A549 (cell line): ENCODE measurements around the gene LGALS1. TPM values are rescaled to one million over a fixed set of nuclear protein-coding genes. Genes with fewer than 3 reads are reported as not detected.

ENCODE experiments used
- ATAC-seq, 2 experiments: fragments of 200-7000 bp in 1 of 2; fragments of >200 bp in 1 of 2; cut with Nextera tagmentation in 1 of 2; cut with Tn5 transposase in 1 of 2; 3 replicates each; pipeline versions ENCODE4 v1.8.0 to v1.9.1; 2018 to 2020; ENCODE audit warnings: mild to moderate bottlenecking in 1 of 2, moderate library complexity in 1 of 2
- CTCF ChIA-PET: fragments of 300-600 bp; sonication (Branson Sonifier 250); formaldehyde crosslinking; extraction: SDS; loops from one replicate; lab custom pipeline; 2021; ENCODE audit warnings: antibody characterized with exemption, inconsistent platforms; lab: Yijun Ruan, JAX
- POLR2A ChIA-PET: fragments of 350-600 bp; formaldehyde crosslinking; extraction: SDS; loops from one replicate; lab custom pipeline; 2021; ENCODE audit warnings: antibody characterized with exemption, inconsistent platforms; lab: Yijun Ruan, JAX
- DNase-seq, 2 experiments: peaks; one replicate each; pipeline versions ENCODE4 v3.0.0 to v3.0.0-alpha.2; 2011 to 2016; ENCODE audit warnings: low read depth in 1 of 2, low spot score in 1 of 2
- FAIRE-seq: peaks from 2 replicates; lab custom pipeline; 2011; peaks lifted over from hg19 to GRCh38; lab: Jason Lieb, UNC
- H3K27ac ChIP-seq, 2 experiments: fragments of >200 bp; sonication (Bioruptor Twin); formaldehyde crosslinking; 3 replicates each; pipeline ENCODE4 v1.5.1; 2016 to 2017
- H3K4me1 ChIP-seq: fragments of >200 bp; sonication (Bioruptor Twin); formaldehyde crosslinking; 3 replicates; pipeline ENCODE4 v1.6.1; 2016
- H3K4me2 ChIP-seq: fragments of >200 bp; sonication (Bioruptor Twin); formaldehyde crosslinking; 3 replicates; pipeline ENCODE4 v1.6.1; 2016
- H3K4me3 ChIP-seq: fragments of >200 bp; sonication (Bioruptor Twin); formaldehyde crosslinking; 3 replicates; pipeline ENCODE4 v1.5.1; 2016
- H3K9me3 ChIP-seq: fragments of >200 bp; sonication (Bioruptor Twin); formaldehyde crosslinking; 3 replicates; pipeline ENCODE4 v1.6.1; 2016
- EHF ChIP-seq: fragments of 250-450 bp; sonication (Bioruptor Pico); IDR thresholded peaks from 2 replicates; pipeline ENCODE4 v1.5.0; 2020; ENCODE audit warnings: mild to moderate bottlenecking
- EHMT2 ChIP-seq: fragments of 200-600 bp; sonication (generic); IDR thresholded peaks from 2 replicates; pipeline ENCODE4 v1.6.1; 2016; ENCODE audit warnings: antibody characterized with exemption, low read depth, mild to moderate bottlenecking, moderate library complexity
- ELK1 ChIP-seq: fragments of 150-350 bp; IDR thresholded peaks from 2 replicates; pipeline ENCODE4 v1.6.1; 2014; ENCODE audit warnings: low read depth, mild to moderate bottlenecking, low read length
- EP300 ChIP-seq, 2 experiments: fragments of >200 bp; sonication (Bioruptor Twin); formaldehyde crosslinking; IDR thresholded peaks; 2 replicates in 1 of 2; 3 replicates in 1 of 2; pipeline ENCODE4 v1.6.1; 2016 to 2017
- HES2 ChIP-seq: fragments of >200 bp; sonication (Bioruptor Twin); formaldehyde crosslinking; IDR thresholded peaks from 2 replicates; pipeline ENCODE4 v1.6.1; 2016
- HOXA7 ChIP-seq: fragments of 250-450 bp; sonication (Bioruptor Pico); IDR thresholded peaks from 2 replicates; pipeline ENCODE4 v1.5.0; 2020; ENCODE audit warnings: mild to moderate bottlenecking, moderate library complexity
- HOXB13 ChIP-seq: fragments of 250-450 bp; sonication (Bioruptor Pico); IDR thresholded peaks from 2 replicates; pipeline ENCODE4 v1.5.0; 2020; ENCODE audit warnings: low read depth, mild to moderate bottlenecking, moderate library complexity
- KDM5A ChIP-seq: fragments of 200-600 bp; sonication (generic); IDR thresholded peaks from 2 replicates; pipeline ENCODE4 v1.6.1; 2016; ENCODE audit warnings: antibody characterized with exemption, mild to moderate bottlenecking
- MAFK ChIP-seq: fragments of 450-650 bp; IDR thresholded peaks from 2 replicates; pipeline ENCODE4 v1.6.1; 2014; ENCODE audit not compliant: partially characterized antibody
- MYC ChIP-seq: IDR thresholded peaks from 2 replicates; pipeline ENCODE4 v1.6.1; 2012; ENCODE audit warnings: mild to moderate bottlenecking, inconsistent platforms, low read length, improper control_type of control experiment, borderline replicate concordance
- NR3C1 ChIP-seq: fragments of >200 bp; sonication (Bioruptor Twin); formaldehyde crosslinking; IDR thresholded peaks from 3 replicates; pipeline ENCODE4 v1.6.1; 2017
- RAD21 ChIP-seq, 2 experiments: fragments of >200 bp in 1 of 2; sonication (Bioruptor Twin) in 1 of 2; formaldehyde crosslinking in 1 of 2; IDR thresholded peaks in 1 of 2; conservative IDR thresholded peaks in 1 of 2; 2 replicates in 1 of 2; 3 replicates in 1 of 2; pipeline ENCODE4 v1.6.1; 2012 to 2018; ENCODE audit warnings: inconsistent platforms in 1 of 2
- RARB ChIP-seq: fragments of 250-450 bp; sonication (Bioruptor Pico); IDR thresholded peaks from 2 replicates; pipeline ENCODE4 v1.8.0; 2021; ENCODE audit warnings: mild to moderate bottlenecking, moderate library complexity
- RNF2 ChIP-seq: fragments of 200-600 bp; sonication (generic); IDR thresholded peaks from 2 replicates; pipeline ENCODE4 v1.6.1; 2016; ENCODE audit warnings: low read depth, mild to moderate bottlenecking, antibody characterized with exemption, moderate library complexity, borderline replicate concordance
- SMC3 ChIP-seq: fragments of >200 bp; sonication (Bioruptor Twin); formaldehyde crosslinking; IDR thresholded peaks from 3 replicates; pipeline ENCODE4 v1.6.1; 2018; ENCODE audit warnings: inconsistent platforms
- TP53 ChIP-seq: fragments of 250-450 bp; sonication (Bioruptor Pico); IDR thresholded peaks from 2 replicates; pipeline ENCODE4 v1.5.0; 2021; ENCODE audit warnings: mild to moderate bottlenecking, moderate library complexity
- ZFP36 ChIP-seq: fragments of 450-650 bp; IDR thresholded peaks from 2 replicates; pipeline ENCODE4 v1.6.1; 2014; ENCODE audit warnings: borderline replicate concordance; ENCODE audit not compliant: partially characterized antibody
- ZSCAN20 ChIP-seq: fragments of 250-450 bp; sonication (Bioruptor Pico); IDR thresholded peaks from 2 replicates; pipeline ENCODE4 v1.8.0; 2022; ENCODE audit warnings: mild to moderate bottlenecking, moderate library complexity
- WGBS: methylation state at CpG from one replicate; pipeline ENCODE4 v1.1.6; 2017; ENCODE audit errors: missing lambda C conversion rate; 5-methylcytosine and 5-hydroxymethylcytosine counted together
- polyA plus RNA-seq, 4 experiments: library from polyadenylated mRNA; depleted of rRNA in 3 of 4; stranded (reverse); fragments of >200 nt; fragmentation: RNase III in 1 of 4; extraction: RNeasy Plus Mini Kit Qiagen cat#74134 plus additional on column Dnase treatment in 1 of 4; gene quantifications; 2 replicates in 3 of 4; 3 replicates in 1 of 4; pipeline ENCODE4 v1.2.3, GENCODE V29; 2011 to 2017
- TF ChIP-seq, protein P1 (sequence below): fragments of >200 bp; sonication (Bioruptor Twin); formaldehyde crosslinking; IDR thresholded peaks from 3 replicates; pipeline ENCODE4 v1.6.1; 2016
- TF ChIP-seq, protein P2 (sequence below): IDR thresholded peaks from 2 replicates; pipeline ENCODE4 v1.6.1; 2012; ENCODE audit warnings: low read depth, borderline replicate concordance
- TF ChIP-seq, protein P3 (sequence below): IDR thresholded peaks from 2 replicates; pipeline ENCODE4 v1.6.1; 2012
- TF ChIP-seq, protein P4 (sequence below): fragments of 250-450 bp; sonication (Bioruptor Pico); IDR thresholded peaks from 2 replicates; pipeline ENCODE4 v1.5.0; 2020; ENCODE audit warnings: low read depth, mild to moderate bottlenecking, moderate library complexity
- TF ChIP-seq, protein P5 (sequence below): fragments of 200-600 bp; sonication (generic); IDR thresholded peaks from 2 replicates; pipeline ENCODE4 v1.6.1; 2016; ENCODE audit warnings: antibody characterized with exemption, mild to moderate bottlenecking, moderate library complexity

Gene LGALS1
- polyA plus RNA-seq, 2 of the 4 experiments (the other 2 are of a cell fraction) = 584 to 1,477 TPM

DNA sequence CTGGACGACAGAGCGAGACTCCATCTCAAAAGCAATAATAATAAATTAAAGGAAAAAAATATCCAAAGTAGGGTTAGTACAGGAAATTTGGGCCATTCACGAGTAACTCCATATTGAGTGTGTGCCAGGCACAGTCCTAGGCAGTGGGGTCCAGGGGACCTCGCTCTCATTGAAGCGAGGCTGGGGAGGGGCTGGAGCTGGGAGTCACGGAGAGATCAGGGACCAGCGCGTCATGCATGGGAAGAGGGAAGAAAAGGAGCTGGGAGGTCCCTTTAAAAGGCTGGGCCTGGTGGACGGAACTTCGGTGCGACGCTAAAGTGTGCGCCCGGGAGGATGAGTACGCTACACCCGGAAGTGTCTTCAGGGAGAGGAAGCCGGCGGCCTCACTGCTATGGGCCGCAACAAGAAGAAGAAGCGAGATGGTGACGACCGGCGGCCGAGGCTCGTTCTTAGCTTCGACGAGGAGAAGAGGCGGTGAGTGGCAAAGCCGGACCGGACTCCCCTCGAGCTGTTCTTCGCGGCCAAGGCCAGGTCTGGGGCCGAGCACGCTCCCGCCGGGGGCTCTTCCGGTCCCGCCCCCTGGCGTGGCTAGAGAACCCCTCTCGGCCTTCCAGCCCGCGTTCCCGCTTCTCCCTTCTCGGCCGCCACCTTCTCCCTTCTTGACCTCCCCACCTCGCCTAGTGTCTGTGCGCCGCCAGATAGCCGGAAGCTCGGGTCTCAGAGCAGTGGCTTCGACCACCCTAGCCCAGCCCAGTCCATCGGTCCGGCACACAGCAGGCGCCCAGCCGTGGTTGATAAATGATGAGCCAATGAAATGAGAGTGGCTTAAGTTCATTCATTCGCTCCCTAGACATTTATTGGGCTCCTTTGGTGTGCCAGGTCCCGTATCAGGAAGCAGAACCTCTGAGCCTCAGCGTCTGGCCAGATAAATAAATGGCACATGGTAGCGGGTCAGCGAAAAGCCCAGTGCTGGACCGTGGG is 10.9 kb downstream of the LGALS1 start, which contains the start of gene NOL12 (continued):
- TF ChIP-seq MAFK (no peak), RAD21 (conservative IDR thresholded peaks at IDR 0.05 in 1 of 2, IDR thresholded peaks at IDR 0.05 in 1 of 2) (no peak), HOXA7 (CRISPR knock-in tag) (no peak), EHF (no peak), KDM5A (peak; percentile 57; the same call in 1 of the 2 replicates), TP53 (CRISPR knock-in tag) (no peak), HES2 (no peak), ZSCAN20 (CRISPR knock-in tag) (no peak)
- TF ChIP-seq, protein P1, sequence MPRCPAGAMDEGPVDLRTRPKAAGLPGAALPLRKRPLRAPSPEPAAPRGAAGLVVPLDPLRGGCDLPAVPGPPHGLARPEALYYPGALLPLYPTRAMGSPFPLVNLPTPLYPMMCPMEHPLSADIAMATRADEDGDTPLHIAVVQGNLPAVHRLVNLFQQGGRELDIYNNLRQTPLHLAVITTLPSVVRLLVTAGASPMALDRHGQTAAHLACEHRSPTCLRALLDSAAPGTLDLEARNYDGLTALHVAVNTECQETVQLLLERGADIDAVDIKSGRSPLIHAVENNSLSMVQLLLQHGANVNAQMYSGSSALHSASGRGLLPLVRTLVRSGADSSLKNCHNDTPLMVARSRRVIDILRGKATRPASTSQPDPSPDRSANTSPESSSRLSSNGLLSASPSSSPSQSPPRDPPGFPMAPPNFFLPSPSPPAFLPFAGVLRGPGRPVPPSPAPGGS = no peak

DNA sequence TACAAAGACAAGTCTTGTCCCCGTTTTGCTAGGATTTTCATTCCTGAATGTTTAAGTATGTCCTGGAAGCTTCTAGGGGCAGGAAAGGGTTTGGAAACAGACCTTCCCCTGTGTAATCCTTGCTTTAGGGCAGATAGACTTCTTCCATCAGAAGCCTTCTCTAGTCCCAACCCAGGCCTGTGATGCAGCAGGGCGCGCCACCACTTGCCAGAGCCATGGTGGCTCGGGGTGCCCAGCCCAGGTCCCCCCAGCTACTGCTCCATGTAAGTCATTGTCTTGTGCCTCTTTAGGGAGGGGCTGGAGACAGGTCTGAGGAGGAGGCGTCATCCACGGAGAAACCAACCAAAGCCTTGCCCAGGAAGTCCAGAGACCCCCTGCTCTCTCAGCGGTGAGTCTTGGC is 15.0 kb downstream of the LGALS1 start:
- CTCF ChIA-PET = interaction anchor here (1.0 kb wide), 1 partner anchor 9 kb away, joined by 3 read pairs; no protein-coding TSS in a partner anchor
- Histone ChIP-seq H3K9me3 (no peaks in the 10 kb centered on the region), H3K4me3 (no peak overlapping the region), H3K4me2 (no peak overlapping the region), H3K27ac (no peak overlapping the region), H3K4me1 (peaks cover 11% of the 10 kb centered on the region; the same call in 1 of the 3 replicates)
- ATAC-seq (no peak), DNase-seq (no peak), FAIRE-seq (no peak)
- 89% methylated on average over 2 of the region's 7 CpGs for WGBS
- TF ChIP-seq ZSCAN20 (CRISPR knock-in tag) (no peak), ELK1 (no peak), RNF2 (no peak), RAD21 (conservative IDR thresholded peaks at IDR 0.05 in 1 of 2, IDR thresholded peaks at IDR 0.05 in 1 of 2) (no peak), RARB (CRISPR knock-in tag) (no peak), EHMT2 (no peak), MAFK (no peak), HOXB13 (no peak), EP300 (IDR thresholded peaks at IDR 0.05) (no peak), MYC (no peak), SMC3 (no peak), NR3C1 (no peak), ZFP36 (no peak)
- TF ChIP-seq, protein P2, sequence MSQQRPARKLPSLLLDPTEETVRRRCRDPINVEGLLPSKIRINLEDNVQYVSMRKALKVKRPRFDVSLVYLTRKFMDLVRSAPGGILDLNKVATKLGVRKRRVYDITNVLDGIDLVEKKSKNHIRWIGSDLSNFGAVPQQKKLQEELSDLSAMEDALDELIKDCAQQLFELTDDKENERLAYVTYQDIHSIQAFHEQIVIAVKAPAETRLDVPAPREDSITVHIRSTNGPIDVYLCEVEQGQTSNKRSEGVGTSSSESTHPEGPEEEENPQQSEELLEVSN = no peak
- TF ChIP-seq, protein P3, sequence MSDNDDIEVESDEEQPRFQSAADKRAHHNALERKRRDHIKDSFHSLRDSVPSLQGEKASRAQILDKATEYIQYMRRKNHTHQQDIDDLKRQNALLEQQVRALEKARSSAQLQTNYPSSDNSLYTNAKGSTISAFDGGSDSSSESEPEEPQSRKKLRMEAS = no peak
- TF ChIP-seq, protein P4, sequence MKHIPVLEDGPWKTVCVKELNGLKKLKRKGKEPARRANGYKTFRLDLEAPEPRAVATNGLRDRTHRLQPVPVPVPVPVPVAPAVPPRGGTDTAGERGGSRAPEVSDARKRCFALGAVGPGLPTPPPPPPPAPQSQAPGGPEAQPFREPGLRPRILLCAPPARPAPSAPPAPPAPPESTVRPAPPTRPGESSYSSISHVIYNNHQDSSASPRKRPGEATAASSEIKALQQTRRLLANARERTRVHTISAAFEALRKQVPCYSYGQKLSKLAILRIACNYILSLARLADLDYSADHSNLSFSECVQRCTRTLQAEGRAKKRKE (CRISPR knock-in tag) = no peak
- TF ChIP-seq, protein P5, sequence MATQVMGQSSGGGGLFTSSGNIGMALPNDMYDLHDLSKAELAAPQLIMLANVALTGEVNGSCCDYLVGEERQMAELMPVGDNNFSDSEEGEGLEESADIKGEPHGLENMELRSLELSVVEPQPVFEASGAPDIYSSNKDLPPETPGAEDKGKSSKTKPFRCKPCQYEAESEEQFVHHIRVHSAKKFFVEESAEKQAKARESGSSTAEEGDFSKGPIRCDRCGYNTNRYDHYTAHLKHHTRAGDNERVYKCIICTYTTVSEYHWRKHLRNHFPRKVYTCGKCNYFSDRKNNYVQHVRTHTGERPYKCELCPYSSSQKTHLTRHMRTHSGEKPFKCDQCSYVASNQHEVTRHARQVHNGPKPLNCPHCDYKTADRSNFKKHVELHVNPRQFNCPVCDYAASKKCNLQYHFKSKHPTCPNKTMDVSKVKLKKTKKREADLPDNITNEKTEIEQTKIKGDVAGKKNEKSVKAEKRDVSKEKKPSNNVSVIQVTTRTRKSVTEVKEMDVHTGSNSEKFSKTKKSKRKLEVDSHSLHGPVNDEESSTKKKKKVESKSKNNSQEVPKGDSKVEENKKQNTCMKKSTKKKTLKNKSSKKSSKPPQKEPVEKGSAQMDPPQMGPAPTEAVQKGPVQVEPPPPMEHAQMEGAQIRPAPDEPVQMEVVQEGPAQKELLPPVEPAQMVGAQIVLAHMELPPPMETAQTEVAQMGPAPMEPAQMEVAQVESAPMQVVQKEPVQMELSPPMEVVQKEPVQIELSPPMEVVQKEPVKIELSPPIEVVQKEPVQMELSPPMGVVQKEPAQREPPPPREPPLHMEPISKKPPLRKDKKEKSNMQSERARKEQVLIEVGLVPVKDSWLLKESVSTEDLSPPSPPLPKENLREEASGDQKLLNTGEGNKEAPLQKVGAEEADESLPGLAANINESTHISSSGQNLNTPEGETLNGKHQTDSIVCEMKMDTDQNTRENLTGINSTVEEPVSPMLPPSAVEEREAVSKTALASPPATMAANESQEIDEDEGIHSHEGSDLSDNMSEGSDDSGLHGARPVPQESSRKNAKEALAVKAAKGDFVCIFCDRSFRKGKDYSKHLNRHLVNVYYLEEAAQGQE = no peak
- POLR2A ChIA-PET = no interaction called here
